Measurements from ENCODE around the gene MTG2. TPM values are rescaled to one million over a fixed set of nuclear protein-coding genes. Genes with fewer than 3 reads are reported as not detected.

The MTG2 gene
- total and polyA plus RNA-seq, 2 of the 4 experiments (the other 2 are of a cell fraction) = 11.5 to 25.2 TPM

- Histone ChIP-seq H3K18ac (ENCODE audit: low read depth, low read length) (no peak overlapping the region), H2BK120ac (ENCODE audit: low read depth, low read length) (no peak overlapping the region), H3K4me2 (ENCODE audit: low read depth, low read length) (no peak overlapping the region), H3K4me1 (ENCODE audit: control insufficient read depth, insufficient read depth, low read length) (no peaks in the 10 kb centered on the region), H2AFZ (replicated peaks; ENCODE audit: low read length, poor library complexity) (no peak overlapping the region), H3K56ac (ENCODE audit: extremely low read depth, insufficient read depth, low read length) (no peak overlapping the region), H2BK15ac (ENCODE audit: low read depth, low read length) (no peak overlapping the region), H4K8ac (ENCODE audit: low read depth in 2 of 2, low read length in 2 of 2) (no peak overlapping the region), H3K9me1 (ENCODE audit: insufficient read depth, low read length) (0 out of 2 replicates have a peak, but pooled peaks cover 5% of the 10 kb centered on the region), H2BK20ac (ENCODE audit: low read depth, low read length) (no peak overlapping the region), H3K36me3 (ENCODE audit: control insufficient read depth, insufficient read depth, low read length) (peaks cover 35% of the 10 kb centered on the region), H3K27ac (ENCODE audit: insufficient read depth, low read length) (no peak overlapping the region), H2AK5ac (ENCODE audit: low read depth, low read length) (no peak overlapping the region), H3K23ac (ENCODE audit: low read depth, low read length) (no peak overlapping the region), H3K9me3 (ENCODE audit: control insufficient read depth, insufficient read depth, low read length) (no peaks in the 10 kb centered on the region), H3K9ac (ENCODE audit: low read depth, low read length) (no peak overlapping the region), H3K27me3 (ENCODE audit: control insufficient read depth, insufficient read depth, low read length) (no peaks in the 10 kb centered on the region), H3K14ac (replicated peaks; ENCODE audit: low read depth, low read length) (no peak overlapping the region), H3K4ac (ENCODE audit: low read depth, low read length) (no peak overlapping the region), H4K20me1 (ENCODE audit: insufficient read depth, low read length) (no peaks in the 10 kb centered on the region), H2BK5ac (ENCODE audit: low read depth, low read length, poor library complexity, severe bottlenecking) (no peak overlapping the region), H2AK9ac (replicated peaks; ENCODE audit: low read depth, low read length, poor library complexity) (no peak overlapping the region), H4K91ac (ENCODE audit: insufficient read depth, low read depth, low read length) (no peak overlapping the region), H3K79me1 (ENCODE audit: low read depth in 1 of 2, low read length in 2 of 2) (peaks cover 0 to 6% of the 10 kb centered on the region in 2 experiments; a peak in 1 of 4 replicates), H3K4me3 (ENCODE audit: insufficient read depth, low read depth, low read length) (no peak overlapping the region), H4K5ac (ENCODE audit: low read depth, low read length) (no peak overlapping the region)
- no peak for ATAC-seq (ENCODE audit: low read depth)
- in situ Hi-C loops (cut with MboI; ENCODE audit: low sequenced_read_pairs) (no loop called here), intact Hi-C loops (cut with micrococcal nuclease) (no loop called here), dilution Hi-C loops (cut with HindIII; ENCODE audit: low sequenced_read_pairs, unreplicated experiment) (no loop called here)
- WGBS, 2 experiments (ENCODE audit: extremely low coverage in 2 of 2, insufficient read length in 1 of 2) = 95% methylated on average over 4 of the region's 18 CpGs; no CpG with 5 or more reads in 1 of the 2 experiments
- no peak for TF ChIP-seq CEBPB (IDR thresholded peaks at IDR 0.05; ENCODE audit: low read depth, low read length)
- no peak for TF ChIP-seq POLR2A (IDR thresholded peaks at IDR 0.05; ENCODE audit: low read depth, low read length)
- TF ChIP-seq, protein P1, sequence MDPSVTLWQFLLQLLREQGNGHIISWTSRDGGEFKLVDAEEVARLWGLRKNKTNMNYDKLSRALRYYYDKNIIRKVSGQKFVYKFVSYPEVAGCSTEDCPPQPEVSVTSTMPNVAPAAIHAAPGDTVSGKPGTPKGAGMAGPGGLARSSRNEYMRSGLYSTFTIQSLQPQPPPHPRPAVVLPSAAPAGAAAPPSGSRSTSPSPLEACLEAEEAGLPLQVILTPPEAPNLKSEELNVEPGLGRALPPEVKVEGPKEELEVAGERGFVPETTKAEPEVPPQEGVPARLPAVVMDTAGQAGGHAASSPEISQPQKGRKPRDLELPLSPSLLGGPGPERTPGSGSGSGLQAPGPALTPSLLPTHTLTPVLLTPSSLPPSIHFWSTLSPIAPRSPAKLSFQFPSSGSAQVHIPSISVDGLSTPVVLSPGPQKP (IDR thresholded peaks at IDR 0.05; ENCODE audit: borderline replicate concordance, low read depth, low read length) = no peak
- TF ChIP-seq, protein P2, sequence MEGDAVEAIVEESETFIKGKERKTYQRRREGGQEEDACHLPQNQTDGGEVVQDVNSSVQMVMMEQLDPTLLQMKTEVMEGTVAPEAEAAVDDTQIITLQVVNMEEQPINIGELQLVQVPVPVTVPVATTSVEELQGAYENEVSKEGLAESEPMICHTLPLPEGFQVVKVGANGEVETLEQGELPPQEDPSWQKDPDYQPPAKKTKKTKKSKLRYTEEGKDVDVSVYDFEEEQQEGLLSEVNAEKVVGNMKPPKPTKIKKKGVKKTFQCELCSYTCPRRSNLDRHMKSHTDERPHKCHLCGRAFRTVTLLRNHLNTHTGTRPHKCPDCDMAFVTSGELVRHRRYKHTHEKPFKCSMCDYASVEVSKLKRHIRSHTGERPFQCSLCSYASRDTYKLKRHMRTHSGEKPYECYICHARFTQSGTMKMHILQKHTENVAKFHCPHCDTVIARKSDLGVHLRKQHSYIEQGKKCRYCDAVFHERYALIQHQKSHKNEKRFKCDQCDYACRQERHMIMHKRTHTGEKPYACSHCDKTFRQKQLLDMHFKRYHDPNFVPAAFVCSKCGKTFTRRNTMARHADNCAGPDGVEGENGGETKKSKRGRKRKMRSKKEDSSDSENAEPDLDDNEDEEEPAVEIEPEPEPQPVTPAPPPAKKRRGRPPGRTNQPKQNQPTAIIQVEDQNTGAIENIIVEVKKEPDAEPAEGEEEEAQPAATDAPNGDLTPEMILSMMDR (conservative IDR thresholded peaks at IDR 0.05; ENCODE audit: low read depth, low read length) = no peak
- TF ChIP-seq BHLHE40 (IDR thresholded peaks at IDR 0.05; ENCODE audit: low read depth, low read length) = no peak
- no peak for TF ChIP-seq RCOR1 (IDR thresholded peaks at IDR 0.05; ENCODE audit: insufficient replicate concordance, low read length)
- TF ChIP-seq RAD21 (IDR thresholded peaks at IDR 0.05; ENCODE audit: low read length) = no peak
- no peak for TF ChIP-seq NFE2L2 (IDR thresholded peaks at IDR 0.05; ENCODE audit: low read depth, low read length)
- no peak for TF ChIP-seq SMC3 (IDR thresholded peaks at IDR 0.05; ENCODE audit: low read depth, low read length)
- TF ChIP-seq MAZ (IDR thresholded peaks at IDR 0.05; ENCODE audit: borderline replicate concordance, low read depth, low read length) = no peak
- TF ChIP-seq FOS (IDR thresholded peaks at IDR 0.05; ENCODE audit: low read depth, low read length) = no peak
- TF ChIP-seq MXI1 (IDR thresholded peaks at IDR 0.05; ENCODE audit: borderline replicate concordance, low read depth, low read length) = no peak
- no peak for TF ChIP-seq RFX5 (IDR thresholded peaks at IDR 0.05; ENCODE audit: low read depth, low read length)
- TF ChIP-seq MAFK (IDR thresholded peaks at IDR 0.05; ENCODE audit: low read depth, low read length) = no peak
- no peak for TF ChIP-seq USF2 (IDR thresholded peaks at IDR 0.05; ENCODE audit: low read depth, low read length)
- no peak for TF ChIP-seq CHD1 (IDR thresholded peaks at IDR 0.05; ENCODE audit: low read depth, low read length)
- ChIA-PET CTCF (no interaction called here), POLR2A (ENCODE audit: unreplicated experiment) (no interaction called here)
- no peak for DNase-seq
- no TSS peak for BruUV-seq (replicated peaks)
Measured at GRCh38 chr20:62172666-62173065, 10.2 kb upstream of the MTG2 start.

Data from IMR-90 (cell line).